ENCODE results near the gene COBL. TPM values are rescaled to one million over a fixed set of nuclear protein-coding genes. Genes with fewer than 3 reads are reported as not detected.

The COBL gene
- total and polyA plus RNA-seq, 9 of the 15 experiments (the other 6 are each of a cell fraction or from before 2014, with no cell fraction given), result 0.01 to 2.4 (median 0.09) TPM; not detected in 3

DNA sequence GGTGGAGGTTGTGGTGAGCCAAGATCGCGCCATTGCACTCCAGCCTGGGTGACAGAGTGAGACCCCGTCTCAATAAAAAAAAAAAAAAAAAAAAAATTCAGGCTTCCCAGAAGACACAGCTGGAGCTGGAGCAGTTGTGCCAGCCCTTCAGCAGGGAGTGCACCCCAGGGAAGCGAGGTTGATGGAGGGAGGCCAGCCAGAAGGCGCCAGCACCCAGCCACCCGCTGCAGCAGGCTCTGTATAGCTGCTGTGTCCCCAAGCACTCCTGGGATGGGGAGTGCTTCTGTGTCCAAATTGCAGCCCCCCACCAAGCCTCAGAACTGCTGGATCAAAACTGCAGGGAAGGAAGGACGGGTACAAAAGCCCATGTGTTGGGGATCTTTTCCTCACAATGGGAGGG, 47.8 kb downstream of the COBL start:
- Histone ChIP-seq H3K4me2 (ENCODE audit: insufficient read depth, low read length) (no peak overlapping the region), H3K9ac (ENCODE audit: insufficient read depth in 1 of 2, low read depth in 2 of 2, low read length in 2 of 2) (no peak overlapping the region), H4K20me1 (replicated peaks; ENCODE audit: control insufficient read depth, insufficient read depth, low read length) (no peaks in the 10 kb centered on the region; the same call in 1 of the 2 replicates), H3K36me3 (ENCODE audit: control insufficient read depth, insufficient read depth, low read length) (no peaks in the 10 kb centered on the region), H3K27ac (ENCODE audit: extremely low read depth, low read depth, low read length) (no peak overlapping the region), H3K4me1 (replicated peaks in 1 of 2; ENCODE audit: control insufficient read depth in 2 of 2, insufficient read depth in 2 of 2, low read length in 2 of 2) (no peaks in the 10 kb centered on the region), H3K4me3 (no peak overlapping the region), H3K27me3 (ENCODE audit: control insufficient read depth in 2 of 2, insufficient read depth in 2 of 2, low read length in 2 of 2) (peaks cover 11 to 41% of the 10 kb centered on the region in 2 experiments), H3K9me3 (replicated peaks; ENCODE audit: control insufficient read depth, insufficient read depth, low read depth, low read length) (no peaks in the 10 kb centered on the region), H3K9me1 (ENCODE audit: control insufficient read depth, insufficient read depth, low read length) (no peaks in the 10 kb centered on the region), H2AFZ (ENCODE audit: low read depth, low read length) (no peak overlapping the region), H3K79me2 (ENCODE audit: control insufficient read depth, insufficient read depth, low read length) (no peaks in the 10 kb centered on the region)
- no peak for FAIRE-seq
- DNase-seq (ENCODE audit: extremely low read depth in 1 of 4, low spot score in 3 of 4), result no peak
- ATAC-seq, result no peak
- BruUV-seq (replicated peaks), result no TSS peak
- ChIA-PET CTCF (ENCODE audit: low intra/inter-chr PET ratio) (no interaction called here), POLR2A (interaction anchor here (0.7 kb wide), 1 partner anchor 107 kb away, joined by 3 read pairs; no protein-coding TSS in a partner anchor)
- WGBS (ENCODE audit: insufficient coverage, low coverage, missing lambda C conversion rate), result 30% methylated on average over 4 of the region's 7 CpGs
- intact Hi-C loops (cut with micrococcal nuclease), result no loop called here
- in situ Hi-C loops (cut with MboI), result no loop called here
- no peak for TF ChIP-seq ZBTB7A (IDR thresholded peaks at IDR 0.05; ENCODE audit: borderline replicate concordance, control insufficient read depth, low read depth, low read length)
- no peak for TF ChIP-seq ZNF224 (CRISPR knock-in tag; IDR thresholded peaks at IDR 0.05)
- TF ChIP-seq ZNF584 (CRISPR knock-in tag; IDR thresholded peaks at IDR 0.05; ENCODE audit: low read depth), result no peak
- TF ChIP-seq, protein P1, sequence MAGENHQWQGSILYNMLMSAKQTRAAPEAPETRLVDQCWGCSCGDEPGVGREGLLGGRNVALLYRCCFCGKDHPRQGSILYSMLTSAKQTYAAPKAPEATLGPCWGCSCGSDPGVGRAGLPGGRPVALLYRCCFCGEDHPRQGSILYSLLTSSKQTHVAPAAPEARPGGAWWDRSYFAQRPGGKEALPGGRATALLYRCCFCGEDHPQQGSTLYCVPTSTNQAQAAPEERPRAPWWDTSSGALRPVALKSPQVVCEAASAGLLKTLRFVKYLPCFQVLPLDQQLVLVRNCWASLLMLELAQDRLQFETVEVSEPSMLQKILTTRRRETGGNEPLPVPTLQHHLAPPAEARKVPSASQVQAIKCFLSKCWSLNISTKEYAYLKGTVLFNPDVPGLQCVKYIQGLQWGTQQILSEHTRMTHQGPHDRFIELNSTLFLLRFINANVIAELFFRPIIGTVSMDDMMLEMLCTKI (IDR thresholded peaks at IDR 0.05; ENCODE audit: partially characterized antibody), result no peak
- TF ChIP-seq E2F8 (IDR thresholded peaks at IDR 0.05; ENCODE audit: low read depth, partially characterized antibody), result no peak
- TF ChIP-seq SREBF2 (CRISPR knock-in tag; IDR thresholded peaks at IDR 0.05), result no peak
- no peak for TF ChIP-seq CCAR2 (IDR thresholded peaks at IDR 0.05; ENCODE audit: low read depth, low read length)
- TF ChIP-seq STAT5B (CRISPR knock-in tag; IDR thresholded peaks at IDR 0.05), result no peak
- TF ChIP-seq ZC3H8 (IDR thresholded peaks at IDR 0.05), result no peak
- no peak for TF ChIP-seq SRSF1 (IDR thresholded peaks at IDR 0.05; ENCODE audit: low read depth, low read length)
- TF ChIP-seq, protein P2, sequence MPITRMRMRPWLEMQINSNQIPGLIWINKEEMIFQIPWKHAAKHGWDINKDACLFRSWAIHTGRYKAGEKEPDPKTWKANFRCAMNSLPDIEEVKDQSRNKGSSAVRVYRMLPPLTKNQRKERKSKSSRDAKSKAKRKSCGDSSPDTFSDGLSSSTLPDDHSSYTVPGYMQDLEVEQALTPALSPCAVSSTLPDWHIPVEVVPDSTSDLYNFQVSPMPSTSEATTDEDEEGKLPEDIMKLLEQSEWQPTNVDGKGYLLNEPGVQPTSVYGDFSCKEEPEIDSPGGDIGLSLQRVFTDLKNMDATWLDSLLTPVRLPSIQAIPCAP (CRISPR knock-in tag; IDR thresholded peaks at IDR 0.05; ENCODE audit: borderline replicate concordance), result no peak
- TF ChIP-seq HLTF (IDR thresholded peaks at IDR 0.05), result no peak
- TF ChIP-seq RBM14 (IDR thresholded peaks at IDR 0.05; ENCODE audit: borderline replicate concordance, insufficient read depth, low read depth, low read length), result no peak
- TF ChIP-seq YY1 (IDR thresholded peaks at IDR 0.05; ENCODE audit: borderline replicate concordance in 1 of 3, control insufficient read depth in 1 of 3, extremely low read depth in 1 of 3, insufficient read depth in 3 of 3, insufficient read length in 1 of 3, insufficient replicate concordance in 2 of 3, low read depth in 1 of 3, low read length in 2 of 3), result no peak
- TF ChIP-seq ZNF121 (CRISPR knock-in tag; conservative IDR thresholded peaks at IDR 0.05), result no peak
- TF ChIP-seq NFYB (IDR thresholded peaks at IDR 0.05; ENCODE audit: extremely low read depth, insufficient read length), result no peak
- no peak for TF ChIP-seq IFI16 (CRISPR knock-in tag; IDR thresholded peaks at IDR 0.05)
- TF ChIP-seq HMG20B (CRISPR knock-in tag; IDR thresholded peaks at IDR 0.05), result no peak
- TF ChIP-seq ZC3H4 (CRISPR knock-in tag; IDR thresholded peaks at IDR 0.05; ENCODE audit: borderline replicate concordance), result no peak
